BLaER1 treated with 17β-estradiol and CSF1 and Interleukin-3, amounts not matched to agents 10 nM and 100 nM (cell line): Measurements from ENCODE around the gene SPOCK1.

Experiments used
- H3K27ac ChIP-seq, 11 experiments: shearing (Covaris generic); formaldehyde crosslinking; 2 replicates each; pipeline ENCODE4 v1.8.1; 2022
- H3K27me3 ChIP-seq, 11 experiments: shearing (Covaris generic); formaldehyde crosslinking; 2 replicates each; pipeline ENCODE4 v1.8.1; 2022
- H3K36me3 ChIP-seq, 11 experiments: shearing (Covaris generic); formaldehyde crosslinking; 2 replicates each; pipeline ENCODE4 v1.8.1; 2022
- H3K4me1 ChIP-seq, 10 experiments: shearing (Covaris generic); formaldehyde crosslinking; 2 replicates each; pipeline ENCODE4 v1.8.1; 2022
- H3K4me2 ChIP-seq, 11 experiments: shearing (Covaris generic); formaldehyde crosslinking; 2 replicates each; pipeline ENCODE4 v1.8.1; 2022
- H3K4me3 ChIP-seq, 10 experiments: shearing (Covaris generic); formaldehyde crosslinking; 2 replicates each; pipeline ENCODE4 v1.8.1; 2022
- H3K9ac ChIP-seq, 11 experiments: shearing (Covaris generic); formaldehyde crosslinking; 2 replicates each; pipeline ENCODE4 v1.8.1; 2022
- H3K9me3 ChIP-seq, 11 experiments: shearing (Covaris generic); formaldehyde crosslinking; replicated peaks in 1 of 11; 2 replicates each; pipeline ENCODE4 v1.8.1; 2022
- H4K20me1 ChIP-seq, 11 experiments: shearing (Covaris generic); formaldehyde crosslinking; 2 replicates each; pipeline ENCODE4 v1.8.1; 2022
- Cebpa-rat ChIP-seq, 11 experiments: shearing (Covaris generic); IDR thresholded peaks; 2 replicates each; pipeline ENCODE4 v1.8.1; 2022

Gene SPOCK1

DNA sequence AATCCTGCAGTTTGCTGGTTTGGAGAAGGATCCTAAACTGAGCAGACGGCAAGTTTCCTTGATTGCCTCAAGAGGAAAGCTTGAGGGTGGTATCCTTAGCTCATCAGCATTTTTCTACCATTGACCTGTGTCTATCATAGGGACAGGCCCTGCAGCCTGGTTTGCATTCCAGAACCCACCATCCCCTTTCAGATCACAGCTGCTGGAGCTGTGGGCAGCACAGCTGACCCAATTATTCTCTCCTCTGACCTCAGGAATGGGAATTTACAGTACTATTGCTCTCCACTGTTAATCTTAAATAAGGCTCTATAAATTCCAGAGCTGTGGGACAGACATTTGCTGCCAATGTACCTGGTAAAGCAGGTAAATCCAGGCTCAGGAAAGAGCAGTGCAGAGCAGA lies 163.0 kb downstream of the SPOCK1 start:
- Histone ChIP-seq H3K9ac (no peak overlapping the region), H3K4me1 (no peaks in the 10 kb centered on the region), H3K36me3 (no peaks in the 10 kb centered on the region), H3K27me3 (no peaks in the 10 kb centered on the region), H3K9me3 (no peaks in the 10 kb centered on the region), H3K27ac (no peak overlapping the region), H3K4me3 (no peak overlapping the region), H3K4me2 (no peak overlapping the region), H4K20me1 (no peaks in the 10 kb centered on the region)
- TF ChIP-seq Cebpa-rat (IDR thresholded peaks at IDR 0.05), result no peak

DNA sequence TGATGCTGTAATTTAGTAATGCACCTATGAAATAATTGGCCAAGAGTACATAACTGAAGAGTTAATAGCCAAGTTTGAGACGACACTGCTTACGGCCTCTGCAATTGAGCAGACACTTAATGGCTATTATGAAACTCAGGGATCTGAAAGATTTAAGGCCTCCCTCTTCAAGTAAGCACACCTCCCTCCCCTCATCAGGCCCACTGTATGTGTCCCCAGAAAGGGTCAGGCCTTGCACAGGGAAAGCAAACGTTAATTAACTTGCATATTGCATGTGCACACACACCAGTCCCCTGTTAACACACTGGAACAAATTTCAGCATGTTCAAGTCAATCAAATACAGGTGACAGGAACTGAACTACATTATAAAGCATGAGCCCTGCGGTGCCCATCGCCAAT lies 163.6 kb downstream of the SPOCK1 start:
- Histone ChIP-seq H4K20me1 (no peaks in the 10 kb centered on the region), H3K9me3 (no peaks in the 10 kb centered on the region), H3K4me1 (no peaks in the 10 kb centered on the region), H3K27ac (no peak overlapping the region), H3K9ac (no peak overlapping the region), H3K4me3 (no peak overlapping the region), H3K27me3 (no peaks in the 10 kb centered on the region), H3K4me2 (no peak overlapping the region), H3K36me3 (no peaks in the 10 kb centered on the region)
- TF ChIP-seq Cebpa-rat (IDR thresholded peaks at IDR 0.05), result no peak

DNA sequence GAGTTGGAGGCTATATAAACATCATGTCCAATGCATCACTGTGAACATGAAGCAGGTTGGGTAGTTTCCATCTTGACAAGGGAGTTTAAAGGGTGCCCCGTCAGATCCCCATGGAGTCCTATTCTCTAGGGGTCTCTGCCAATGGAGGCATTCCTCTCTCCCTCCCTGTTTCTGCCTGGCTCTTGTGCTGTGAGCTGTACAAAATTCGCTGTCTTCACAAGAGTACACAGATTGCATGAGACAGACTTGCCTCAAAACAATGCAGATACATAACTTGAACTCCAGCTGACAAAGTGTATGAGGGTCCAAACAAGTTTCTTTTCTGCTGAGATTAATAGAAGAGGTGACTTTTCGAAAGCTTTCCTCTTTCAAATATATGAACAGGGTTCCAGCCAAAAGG lies 165.2 kb downstream of the SPOCK1 start:
- Histone ChIP-seq H3K9me3 (no peaks in the 10 kb centered on the region), H3K36me3 (no peaks in the 10 kb centered on the region), H3K4me2 (no peak overlapping the region), H3K27ac (no peak overlapping the region), H3K9ac (no peak overlapping the region), H3K27me3 (no peaks in the 10 kb centered on the region), H3K4me1 (no peaks in the 10 kb centered on the region), H4K20me1 (no peaks in the 10 kb centered on the region), H3K4me3 (no peak overlapping the region)
- no peak for TF ChIP-seq Cebpa-rat (IDR thresholded peaks at IDR 0.05)

DNA sequence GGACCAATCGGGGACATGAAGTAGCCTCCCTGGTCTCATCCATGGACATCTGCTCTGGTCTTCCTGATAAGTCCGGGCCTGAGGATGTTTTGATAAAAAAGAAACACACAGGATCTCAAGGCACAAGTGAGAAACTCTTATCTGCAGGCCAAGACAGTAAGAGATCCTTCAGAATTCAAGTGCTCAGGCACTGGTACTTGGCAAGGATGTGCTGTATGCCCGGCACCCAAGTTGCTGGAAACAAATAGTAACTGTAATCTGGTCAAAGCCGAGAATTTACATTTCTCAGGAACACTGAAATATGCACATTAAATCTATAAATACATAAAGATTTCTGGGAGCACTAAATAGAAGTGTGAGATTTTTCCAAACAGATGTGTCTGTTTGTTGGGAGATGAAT lies 165.7 kb downstream of the SPOCK1 start:
- Histone ChIP-seq H3K9ac (no peak overlapping the region), H3K27me3 (no peaks in the 10 kb centered on the region), H3K4me1 (no peaks in the 10 kb centered on the region), H3K27ac (no peak overlapping the region), H3K4me2 (no peak overlapping the region), H3K4me3 (no peak overlapping the region), H3K9me3 (no peaks in the 10 kb centered on the region), H4K20me1 (no peaks in the 10 kb centered on the region), H3K36me3 (no peaks in the 10 kb centered on the region)
- TF ChIP-seq Cebpa-rat (IDR thresholded peaks at IDR 0.05), result no peak

DNA sequence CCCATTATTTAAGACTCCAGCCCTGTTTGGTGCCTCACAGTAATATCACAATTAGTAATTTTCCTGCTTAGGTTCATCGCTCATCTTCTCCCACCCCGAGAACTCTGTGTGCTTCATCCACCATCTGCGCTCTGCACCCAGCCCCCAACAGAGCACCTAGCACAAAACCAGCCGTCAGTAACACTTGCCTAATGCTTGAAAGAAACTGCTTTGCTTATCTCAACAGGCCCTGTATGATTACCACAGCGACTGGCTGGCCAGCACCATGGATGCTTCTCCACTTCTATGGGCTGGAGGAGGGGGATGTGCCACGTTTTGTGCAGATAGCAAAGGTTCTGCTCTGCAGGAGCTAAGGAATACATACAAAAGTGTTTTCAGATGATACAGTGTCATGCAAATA lies 166.8 kb downstream of the SPOCK1 start:
- H3K36me3 ChIP-seq, result no peaks in the 10 kb centered on the region
- H3K4me2 ChIP-seq, result no peak overlapping the region
- no peak overlapping the region for H3K4me3 ChIP-seq
- H4K20me1 ChIP-seq, result no peaks in the 10 kb centered on the region
- no peak overlapping the region for H3K27ac ChIP-seq
- H3K9me3 ChIP-seq, result no peaks in the 10 kb centered on the region
- H3K4me1 ChIP-seq, result peaks cover 0 to 5% (median 4%) of the 10 kb centered on the region in 10 experiments; a peak in 5 of 20 replicates
- TF ChIP-seq Cebpa-rat (IDR thresholded peaks at IDR 0.05), result no peak
- no peak overlapping the region for H3K9ac ChIP-seq
- no peaks in the 10 kb centered on the region for H3K27me3 ChIP-seq

DNA sequence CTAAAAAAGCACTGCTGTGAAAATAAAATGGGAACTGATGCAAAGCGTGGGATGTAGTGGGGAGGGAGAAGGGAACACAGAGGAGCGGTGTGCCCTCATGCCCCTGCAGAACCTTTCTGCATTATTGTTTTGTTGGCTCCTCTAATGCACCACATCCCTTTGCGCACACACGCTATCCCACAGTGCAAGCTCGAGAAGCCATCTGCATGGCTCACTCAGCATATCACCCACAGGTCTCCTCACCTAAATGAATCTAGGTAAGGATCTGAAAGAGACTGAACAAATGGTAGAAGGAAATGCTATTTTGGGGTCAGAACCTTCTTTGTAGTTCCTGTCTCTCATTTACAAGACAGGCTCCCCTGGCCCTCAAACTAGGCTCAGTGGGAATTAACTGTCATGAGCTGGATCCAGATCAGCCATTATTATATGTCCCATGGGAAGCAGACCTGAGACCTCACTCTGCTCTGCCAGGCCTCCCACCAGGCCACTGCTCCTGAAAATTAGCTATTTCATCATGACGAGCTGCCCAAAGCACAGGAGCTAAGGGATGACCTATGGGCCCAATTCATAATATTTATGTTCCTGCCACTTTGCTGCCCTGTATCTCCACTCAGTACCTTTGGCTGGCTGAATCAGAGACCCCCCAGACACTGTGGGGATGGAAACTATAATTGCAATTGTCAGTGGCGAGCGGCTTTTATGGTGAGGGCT lies 169.4 kb downstream of the SPOCK1 start:
- no peak for TF ChIP-seq Cebpa-rat (IDR thresholded peaks at IDR 0.05)
- Histone ChIP-seq H4K20me1 (no peaks in the 10 kb centered on the region), H3K36me3 (no peaks in the 10 kb centered on the region), H3K27ac (no peak overlapping the region), H3K27me3 (no peaks in the 10 kb centered on the region), H3K4me3 (no peak overlapping the region), H3K4me2 (no peak overlapping the region), H3K4me1 (peaks cover 0 to 9% (median 5%) of the 10 kb centered on the region in 10 experiments; a peak in 5 of 20 replicates), H3K9me3 (no peaks in the 10 kb centered on the region), H3K9ac (no peak overlapping the region)

DNA sequence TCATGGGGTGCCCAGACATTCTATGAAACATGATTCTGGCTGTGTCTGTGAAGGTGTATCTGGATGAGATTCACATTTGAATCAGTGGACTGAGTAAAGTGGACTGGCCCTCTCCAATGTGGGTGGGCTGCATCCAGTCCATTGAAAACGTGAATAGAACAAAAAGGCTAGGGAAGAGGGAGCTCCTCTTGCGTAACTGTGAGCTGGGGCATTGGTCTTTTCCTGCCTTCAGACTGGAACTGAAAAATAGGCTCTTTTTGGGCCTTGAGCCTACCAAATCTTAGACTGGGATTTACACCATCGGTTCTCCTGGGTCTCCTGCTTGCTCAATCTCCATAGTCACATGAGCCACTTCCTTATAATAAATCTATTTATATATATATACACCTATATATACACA lies 170.1 kb downstream of the SPOCK1 start:
- Histone ChIP-seq H3K9ac (no peak overlapping the region), H3K4me3 (no peak overlapping the region), H4K20me1 (no peaks in the 10 kb centered on the region), H3K4me2 (0 out of 22 replicates have a peak overlapping the region, but pooled peaks of 1 of the 11 experiments have one; percentile 4), H3K27ac (no peak overlapping the region), H3K27me3 (no peaks in the 10 kb centered on the region), H3K4me1 (peaks cover 0 to 9% (median 5%) of the 10 kb centered on the region in 10 experiments; a peak in 5 of 20 replicates), H3K9me3 (no peaks in the 10 kb centered on the region), H3K36me3 (no peaks in the 10 kb centered on the region)
- TF ChIP-seq Cebpa-rat (IDR thresholded peaks at IDR 0.05), result no peak

DNA sequence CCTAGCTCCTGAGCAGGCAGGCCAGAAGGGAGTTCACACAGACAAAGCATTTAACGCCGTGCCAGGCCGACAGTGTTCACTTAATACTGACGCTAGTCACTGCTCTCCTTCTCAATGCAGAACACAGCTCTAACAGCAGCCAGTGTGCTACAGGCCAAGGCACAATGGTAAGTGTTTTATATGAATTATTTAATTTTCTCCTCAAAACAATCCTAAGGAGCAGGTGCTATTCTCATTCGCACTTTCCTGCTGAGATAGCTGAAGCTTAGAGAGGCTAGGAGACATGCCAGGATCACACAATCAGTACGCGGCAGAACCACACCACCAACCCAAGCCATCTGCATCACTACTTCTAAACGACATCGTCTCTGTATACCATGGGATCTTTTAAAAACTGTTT lies 170.7 kb downstream of the SPOCK1 start:
- H3K4me1 ChIP-seq, result peaks cover 0 to 9% (median 5%) of the 10 kb centered on the region in 10 experiments; a peak in 5 of 20 replicates

DNA sequence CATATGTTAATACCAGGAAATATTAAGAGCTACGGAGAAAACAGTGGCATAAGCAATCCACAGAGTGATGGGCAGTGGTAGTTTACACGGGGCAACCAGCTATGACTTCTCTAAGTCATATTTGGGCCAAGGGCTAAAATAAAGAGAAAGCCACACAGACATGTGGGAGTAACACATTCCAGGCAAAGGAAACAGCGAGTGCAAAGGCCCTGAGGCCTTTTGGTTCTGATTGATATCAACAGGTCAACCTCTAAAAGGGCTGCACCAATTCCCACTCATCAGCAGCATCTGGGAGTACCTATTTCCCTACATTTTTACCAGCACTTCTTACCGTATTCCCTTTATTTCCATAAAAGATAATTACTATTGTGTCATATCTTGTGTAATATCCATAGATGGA lies 173.4 kb downstream of the SPOCK1 start:
- no peak overlapping the region for H3K9ac ChIP-seq
- peaks cover 0 to 9% (median 5%) of the 10 kb centered on the region in 10 experiments; a peak in 5 of 20 replicates for H3K4me1 ChIP-seq
- no peak for TF ChIP-seq Cebpa-rat (IDR thresholded peaks at IDR 0.05)
- H3K27me3 ChIP-seq, result no peaks in the 10 kb centered on the region
- H3K4me2 ChIP-seq, result no peak overlapping the region
- peaks cover 0 to 4% (median 0%) of the 10 kb centered on the region in 11 experiments; a peak in 4 of 22 replicates for H3K9me3 ChIP-seq
- no peak overlapping the region for H3K4me3 ChIP-seq
- H3K36me3 ChIP-seq, result no peaks in the 10 kb centered on the region
- no peak overlapping the region for H3K27ac ChIP-seq
- H4K20me1 ChIP-seq, result no peaks in the 10 kb centered on the region

More for the DNA sequence above, 170.7 kb downstream of the SPOCK1 start:
- Histone ChIP-seq H4K20me1 (no peaks in the 10 kb centered on the region), H3K4me3 (no peak overlapping the region), H3K9ac (no peak overlapping the region), H3K4me2 (no peak overlapping the region), H3K36me3 (no peaks in the 10 kb centered on the region), H3K27me3 (no peaks in the 10 kb centered on the region), H3K27ac (no peak overlapping the region), H3K9me3 (no peaks in the 10 kb centered on the region)
- TF ChIP-seq Cebpa-rat (IDR thresholded peaks at IDR 0.05), result no peak
